D721Med (cell line): ENCODE results near the gene ADIPOR2.

ENCODE experiments used
- DNase-seq: peaks from one replicate; pipeline ENCODE4 v3.0.0; 2011; ENCODE audit warnings: low spot score; ENCODE audit not compliant: insufficient read length
- FAIRE-seq: peaks from 2 replicates; lab custom pipeline; 2011; peaks lifted over from hg19 to GRCh38; lab: Jason Lieb, UNC
- TF ChIP-seq, protein P1 (sequence below): IDR thresholded peaks from 2 replicates; pipeline ENCODE4 v1.5.1; 2012; ENCODE audit warnings: mild to moderate bottlenecking, control low read depth; ENCODE audit not compliant: insufficient read depth; ENCODE audit errors: missing control alignments

The ADIPOR2 gene

DNA sequence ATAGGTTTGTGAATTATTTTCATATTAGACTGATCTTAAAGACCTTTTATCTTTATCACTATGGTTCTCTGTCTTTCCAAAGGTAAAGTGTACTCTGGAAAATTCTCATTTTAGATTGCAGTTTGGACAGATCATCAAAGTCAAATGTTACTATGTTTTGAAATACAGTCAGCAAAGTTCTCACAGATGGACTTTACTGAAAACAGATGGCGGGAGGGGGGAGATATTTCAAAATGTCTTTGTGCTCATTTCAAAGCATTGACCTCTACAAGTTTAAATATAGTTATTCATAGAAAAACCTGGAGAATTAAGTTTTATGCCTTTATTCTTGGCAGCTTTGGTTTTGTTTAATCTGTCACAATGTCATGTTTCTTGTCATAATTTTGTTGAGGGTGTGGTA lies 77.7 kb downstream of the ADIPOR2 start:
- FAIRE-seq, result no peak
- DNase-seq, result no peak
- TF ChIP-seq, protein P1, sequence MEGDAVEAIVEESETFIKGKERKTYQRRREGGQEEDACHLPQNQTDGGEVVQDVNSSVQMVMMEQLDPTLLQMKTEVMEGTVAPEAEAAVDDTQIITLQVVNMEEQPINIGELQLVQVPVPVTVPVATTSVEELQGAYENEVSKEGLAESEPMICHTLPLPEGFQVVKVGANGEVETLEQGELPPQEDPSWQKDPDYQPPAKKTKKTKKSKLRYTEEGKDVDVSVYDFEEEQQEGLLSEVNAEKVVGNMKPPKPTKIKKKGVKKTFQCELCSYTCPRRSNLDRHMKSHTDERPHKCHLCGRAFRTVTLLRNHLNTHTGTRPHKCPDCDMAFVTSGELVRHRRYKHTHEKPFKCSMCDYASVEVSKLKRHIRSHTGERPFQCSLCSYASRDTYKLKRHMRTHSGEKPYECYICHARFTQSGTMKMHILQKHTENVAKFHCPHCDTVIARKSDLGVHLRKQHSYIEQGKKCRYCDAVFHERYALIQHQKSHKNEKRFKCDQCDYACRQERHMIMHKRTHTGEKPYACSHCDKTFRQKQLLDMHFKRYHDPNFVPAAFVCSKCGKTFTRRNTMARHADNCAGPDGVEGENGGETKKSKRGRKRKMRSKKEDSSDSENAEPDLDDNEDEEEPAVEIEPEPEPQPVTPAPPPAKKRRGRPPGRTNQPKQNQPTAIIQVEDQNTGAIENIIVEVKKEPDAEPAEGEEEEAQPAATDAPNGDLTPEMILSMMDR, result no peak

DNA sequence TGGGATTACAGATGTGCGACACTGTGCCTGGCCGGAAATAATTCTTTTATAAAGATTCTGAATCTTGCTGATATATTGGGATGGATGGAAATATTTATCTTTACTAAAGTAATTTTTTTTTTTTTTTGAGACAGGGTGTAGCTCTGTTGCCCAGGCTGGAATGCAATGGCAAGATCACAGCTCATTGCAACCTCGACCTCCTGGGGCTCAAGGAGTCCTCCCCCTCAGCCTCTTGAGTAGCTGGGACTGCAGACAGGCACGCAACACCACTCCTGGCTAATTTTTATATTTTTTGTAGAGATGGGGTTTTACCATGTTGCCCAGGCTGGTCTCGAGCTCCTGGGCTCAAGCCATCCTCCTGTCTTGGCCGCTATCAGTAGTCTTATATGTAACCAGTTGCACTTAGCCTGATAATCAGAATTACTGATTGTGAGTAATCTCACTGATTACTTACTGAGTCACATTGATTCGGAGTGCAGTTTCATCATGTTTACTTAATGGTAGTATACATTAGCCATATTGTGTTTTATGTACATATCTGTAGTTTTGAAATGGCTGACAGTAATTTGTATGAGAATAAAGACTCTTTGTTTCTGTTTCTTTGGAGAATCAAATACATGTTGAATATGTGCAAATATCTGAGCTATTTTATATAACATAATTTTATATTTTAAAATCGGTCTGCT lies 79.1 kb downstream of the ADIPOR2 start:
- DNase-seq (no peak), FAIRE-seq (peak; percentile 69)
- TF ChIP-seq, protein P1, result no peak

DNA sequence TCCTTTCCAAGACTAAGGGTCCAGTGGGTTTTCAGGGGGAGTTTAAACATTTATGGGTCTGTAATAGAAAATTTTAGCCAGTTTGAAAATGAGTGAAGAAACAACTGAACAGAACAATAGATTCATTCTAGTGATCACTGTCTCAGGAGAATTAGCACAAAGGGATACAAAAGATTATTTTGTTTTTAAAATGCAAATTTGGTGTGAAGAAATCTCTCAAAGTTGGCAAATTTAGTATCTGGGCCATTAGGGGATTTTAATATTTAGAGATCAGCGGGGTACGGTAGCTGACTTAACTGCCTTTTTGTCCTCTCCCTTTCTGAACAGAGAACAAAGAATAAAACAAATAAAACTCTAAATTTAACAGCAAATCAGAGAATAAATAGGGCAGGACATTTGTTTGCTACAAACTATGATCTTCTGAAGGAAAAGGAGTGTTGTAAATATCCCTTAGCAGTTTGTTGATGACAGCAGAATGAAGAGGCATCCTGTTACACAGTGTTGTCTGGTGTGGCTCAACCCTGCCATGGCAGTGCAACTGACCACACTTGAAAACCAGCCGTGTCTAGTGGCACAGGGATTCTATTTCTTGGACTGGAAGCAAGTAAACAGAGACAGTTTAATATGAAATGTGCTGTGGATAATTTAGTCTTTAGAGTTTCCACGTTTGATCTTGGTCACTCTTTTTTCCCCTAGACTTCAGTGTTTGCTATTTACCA lies 83.2 kb downstream of the ADIPOR2 start:
- no peak for DNase-seq
- peak; percentile 58 for FAIRE-seq
- TF ChIP-seq, protein P1, result no peak

DNA sequence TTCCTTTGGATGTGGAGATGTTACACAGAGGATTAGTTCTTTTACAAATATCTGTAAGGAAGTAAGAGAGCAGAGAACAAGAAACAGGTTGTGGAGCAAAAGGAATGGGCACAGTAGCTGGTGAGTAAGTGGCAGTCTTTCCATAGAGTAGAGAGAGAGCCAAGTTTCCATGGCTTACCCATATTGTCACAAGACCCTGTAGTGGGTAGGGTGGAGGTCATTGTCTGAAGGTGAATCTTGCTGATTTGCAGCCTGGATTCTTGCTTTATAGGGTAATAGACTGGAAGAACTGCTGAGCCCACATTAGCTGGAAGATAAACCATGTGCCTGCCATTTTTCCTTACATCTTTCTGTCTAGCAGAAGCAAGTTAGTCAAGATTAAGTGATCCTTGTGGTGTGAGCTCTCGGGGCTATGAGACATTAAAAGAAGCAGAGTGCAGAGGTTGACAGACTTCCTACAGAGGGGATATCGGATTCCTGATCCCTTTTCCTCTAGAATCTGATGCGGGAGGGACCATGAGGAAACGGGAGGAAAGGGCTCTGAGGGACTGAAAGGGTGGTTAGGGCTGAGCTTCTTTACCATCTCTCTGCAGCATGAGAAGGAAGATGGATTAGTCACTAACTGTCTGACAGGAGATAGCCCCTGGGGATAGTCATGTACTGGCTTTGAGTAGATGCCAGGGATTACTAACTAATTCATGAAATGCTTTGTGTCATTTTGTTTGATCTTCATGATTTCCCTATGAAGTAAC lies 85.5 kb downstream of the ADIPOR2 start:
- TF ChIP-seq, protein P1, result no peak
- DNase-seq (no peak), FAIRE-seq (peak; percentile 87)

DNA sequence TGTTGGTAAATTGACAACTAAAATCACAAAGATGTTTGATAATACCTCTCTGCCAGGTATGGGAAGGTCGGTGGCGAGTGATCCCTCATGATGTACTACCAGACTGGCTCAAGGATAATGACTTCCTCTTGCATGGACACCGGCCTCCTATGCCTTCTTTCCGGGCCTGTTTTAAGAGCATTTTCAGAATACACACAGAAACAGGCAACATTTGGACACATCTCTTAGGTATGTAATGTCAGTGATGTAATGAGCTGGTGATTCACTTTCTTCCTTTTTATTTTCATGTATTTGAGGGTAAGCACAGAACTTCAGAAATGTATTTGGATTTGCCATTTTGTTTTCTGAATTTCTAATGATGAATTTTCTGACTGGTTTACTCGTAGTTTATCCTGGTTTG lies 86.9 kb downstream of the ADIPOR2 start:
- no peak for FAIRE-seq
- TF ChIP-seq, protein P1, result no peak
- no peak for DNase-seq

DNA sequence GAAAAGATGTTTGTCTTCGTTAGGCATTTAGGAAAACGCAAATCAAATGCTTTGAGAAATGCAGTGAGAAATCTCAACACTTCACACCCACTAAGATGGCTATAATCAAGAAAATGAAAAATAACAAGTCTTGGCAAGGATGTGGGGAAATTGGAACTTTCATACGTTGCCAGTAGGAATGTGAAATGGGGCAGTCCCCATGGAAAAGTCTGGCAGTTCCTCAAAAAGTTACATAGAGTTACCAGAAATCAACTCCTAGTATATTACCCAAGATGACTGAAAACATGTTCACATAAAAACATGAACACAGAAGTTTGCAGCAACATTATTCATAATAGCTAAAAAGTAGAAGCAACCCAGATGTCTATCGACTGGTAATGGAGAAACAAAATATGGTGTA lies 88.0 kb downstream of the ADIPOR2 start:
- TF ChIP-seq, protein P1, result no peak
- FAIRE-seq (no peak), DNase-seq (no peak)
